Glutamatergic neuron (in vitro differentiated cells): Measurements from ENCODE around the gene DGKI. TPM values are rescaled to one million over a fixed set of nuclear protein-coding genes. Genes with fewer than 3 reads are reported as not detected.

Experiments
- DNase-seq: peaks from one replicate; pipeline ENCODE4 v3.0.0; 2022
- H3K27ac Mint-ChIP-seq: one replicate; pipeline ENCODE4 v1.8.0; 2020; ENCODE audit warnings: mild to moderate bottlenecking, mixed read lengths, inconsistent platforms; ENCODE audit not compliant: unreplicated experiment
- H3K27me3 Mint-ChIP-seq: one replicate; pipeline ENCODE4 v1.8.0; 2020; ENCODE audit warnings: mild to moderate bottlenecking, moderate library complexity, mixed read lengths, inconsistent platforms; ENCODE audit not compliant: unreplicated experiment
- H3K36me3 Mint-ChIP-seq: one replicate; pipeline ENCODE4 v1.8.0; 2020; ENCODE audit warnings: mild to moderate bottlenecking, mixed read lengths, inconsistent platforms; ENCODE audit not compliant: unreplicated experiment
- H3K4me1 Mint-ChIP-seq: one replicate; pipeline ENCODE4 v1.8.0; 2020; ENCODE audit warnings: mild to moderate bottlenecking, low read depth, mixed read lengths, inconsistent platforms; ENCODE audit not compliant: unreplicated experiment
- H3K4me3 Mint-ChIP-seq: one replicate; pipeline ENCODE4 v1.8.0; 2020; ENCODE audit warnings: mild to moderate bottlenecking, mixed read lengths, inconsistent platforms; ENCODE audit not compliant: unreplicated experiment
- H3K9me3 Mint-ChIP-seq: one replicate; pipeline ENCODE4 v1.8.0; 2020; ENCODE audit warnings: mild to moderate bottlenecking, moderate library complexity, mixed read lengths, inconsistent platforms; ENCODE audit not compliant: unreplicated experiment
- total RNA-seq: library from RNA; stranded (reverse); fragmentation: NEBNext Ultra II Directional; extraction: Animal tissue kit (Norgen Biotek cat#: 25700); gene quantifications from one replicate; pipeline ENCODE4 v1.2.1, GENCODE V29; 2021; ENCODE audit not compliant: unreplicated experiment
- TF ChIP-seq, protein P1 (sequence below): fragments of 200-600 bp; sonication (generic); IDR thresholded peaks from one replicate; pipeline ENCODE4 v1.5.0; 2021; ENCODE audit not compliant: partially characterized antibody, unreplicated experiment

DGKI gene
- total RNA-seq, 1 donor from 2014 or later, result 19.4 TPM

DNA sequence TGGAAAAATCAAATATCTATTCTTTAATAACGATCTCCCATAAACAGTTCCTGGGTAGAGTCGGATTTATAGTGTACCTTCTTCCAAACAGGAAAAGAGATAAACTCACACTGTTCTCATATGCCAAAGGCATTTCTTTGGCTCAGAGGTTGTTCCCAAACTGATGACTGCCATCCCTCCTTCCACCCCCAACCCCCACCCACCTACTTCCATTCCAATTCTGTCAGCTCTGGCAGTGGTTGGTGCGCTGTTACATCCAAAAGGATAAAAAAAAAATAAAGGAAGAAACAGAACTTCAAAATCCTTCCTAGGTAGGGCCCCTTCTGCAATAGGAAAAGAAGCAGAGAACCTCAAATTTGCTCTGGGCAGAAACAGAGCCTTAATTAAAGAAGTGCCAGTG lies 104.7 kb downstream of the DGKI start:
- H3K27me3 Mint-ChIP-seq, result no peaks in the 10 kb centered on the region

DNA sequence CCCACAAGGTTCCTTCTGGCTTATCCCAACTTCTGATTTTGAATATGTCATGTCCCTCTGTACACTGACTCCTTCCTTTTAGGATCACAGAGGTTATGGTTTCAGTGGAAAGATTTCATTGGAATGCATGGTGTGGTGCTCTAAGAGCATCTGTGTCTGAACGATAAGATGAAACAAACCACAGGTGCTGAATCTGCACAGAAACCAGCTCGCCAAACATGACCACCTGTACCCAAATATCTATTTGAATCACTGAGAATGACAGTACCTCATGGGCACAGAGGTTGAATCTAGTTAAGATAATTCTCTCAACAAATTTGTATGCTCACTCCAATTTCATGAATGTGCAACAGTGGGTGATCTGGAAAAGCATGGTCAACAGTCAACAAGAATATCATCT lies 105.3 kb downstream of the DGKI start:
- H3K27me3 Mint-ChIP-seq, result no peaks in the 10 kb centered on the region
- H3K4me1 Mint-ChIP-seq, result peaks cover 4% of the 10 kb centered on the region
- H3K36me3 Mint-ChIP-seq, result peaks cover 5% of the 10 kb centered on the region
- H3K9me3 Mint-ChIP-seq, result peaks cover 1% of the 10 kb centered on the region
- DNase-seq, result no peak
- H3K4me3 Mint-ChIP-seq, result no peak overlapping the region
- no peak overlapping the region for H3K27ac Mint-ChIP-seq
- TF ChIP-seq, protein P1, sequence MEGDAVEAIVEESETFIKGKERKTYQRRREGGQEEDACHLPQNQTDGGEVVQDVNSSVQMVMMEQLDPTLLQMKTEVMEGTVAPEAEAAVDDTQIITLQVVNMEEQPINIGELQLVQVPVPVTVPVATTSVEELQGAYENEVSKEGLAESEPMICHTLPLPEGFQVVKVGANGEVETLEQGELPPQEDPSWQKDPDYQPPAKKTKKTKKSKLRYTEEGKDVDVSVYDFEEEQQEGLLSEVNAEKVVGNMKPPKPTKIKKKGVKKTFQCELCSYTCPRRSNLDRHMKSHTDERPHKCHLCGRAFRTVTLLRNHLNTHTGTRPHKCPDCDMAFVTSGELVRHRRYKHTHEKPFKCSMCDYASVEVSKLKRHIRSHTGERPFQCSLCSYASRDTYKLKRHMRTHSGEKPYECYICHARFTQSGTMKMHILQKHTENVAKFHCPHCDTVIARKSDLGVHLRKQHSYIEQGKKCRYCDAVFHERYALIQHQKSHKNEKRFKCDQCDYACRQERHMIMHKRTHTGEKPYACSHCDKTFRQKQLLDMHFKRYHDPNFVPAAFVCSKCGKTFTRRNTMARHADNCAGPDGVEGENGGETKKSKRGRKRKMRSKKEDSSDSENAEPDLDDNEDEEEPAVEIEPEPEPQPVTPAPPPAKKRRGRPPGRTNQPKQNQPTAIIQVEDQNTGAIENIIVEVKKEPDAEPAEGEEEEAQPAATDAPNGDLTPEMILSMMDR, result no peak

More for the DNA sequence above, 104.7 kb downstream of the DGKI start:
- TF ChIP-seq, protein P1, result no peak
- Mint-ChIP-seq H3K4me1 (peaks cover 2% of the 10 kb centered on the region), H3K27ac (no peak overlapping the region), H3K4me3 (no peak overlapping the region), H3K36me3 (peaks cover 5% of the 10 kb centered on the region), H3K9me3 (peaks cover 1% of the 10 kb centered on the region)
- DNase-seq, result no peak

DNA sequence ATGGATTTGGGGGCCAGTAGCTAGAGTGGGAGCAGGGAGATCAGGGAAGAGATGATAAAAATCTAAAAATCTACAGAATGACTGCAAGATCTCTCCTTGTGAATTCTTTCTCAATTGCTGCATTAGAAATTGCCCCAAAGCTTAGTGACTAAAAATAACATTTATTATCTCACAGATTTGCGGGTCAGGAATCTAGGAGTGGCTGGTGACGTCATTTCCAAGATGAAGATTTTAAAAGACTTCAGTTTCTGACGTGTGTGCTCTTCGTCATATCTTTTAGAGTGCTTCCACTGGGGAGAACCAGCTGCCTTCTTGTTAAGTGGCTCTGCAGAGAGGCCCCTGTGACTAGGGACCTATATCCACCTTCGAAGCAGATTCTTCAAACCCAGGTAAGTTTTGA lies 112.6 kb downstream of the DGKI start:
- Mint-ChIP-seq H3K27ac (no peak overlapping the region), H3K4me1 (peaks cover 6% of the 10 kb centered on the region), H3K4me3 (no peak overlapping the region), H3K27me3 (peaks cover 2% of the 10 kb centered on the region), H3K36me3 (no peaks in the 10 kb centered on the region), H3K9me3 (no peaks in the 10 kb centered on the region)
- TF ChIP-seq, protein P1, result no peak
- no peak for DNase-seq

DNA sequence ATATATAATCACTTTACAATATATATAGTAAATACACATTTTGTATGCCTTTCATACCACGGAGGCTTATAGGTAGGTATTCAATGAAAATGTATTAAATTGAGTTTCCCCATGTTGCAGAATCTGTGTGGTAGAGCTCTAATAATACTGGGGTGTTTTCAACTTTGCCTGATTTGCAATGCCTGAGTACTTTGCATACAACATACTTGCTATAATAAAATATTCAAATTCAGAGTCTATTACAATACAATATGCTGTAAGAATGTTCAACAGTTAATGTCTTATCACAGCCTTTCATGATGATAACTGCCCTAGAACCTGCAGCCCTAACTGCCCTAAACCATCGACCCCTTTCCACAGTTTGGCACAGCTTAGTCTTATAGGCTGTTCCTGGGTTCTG lies 114.6 kb downstream of the DGKI start:
- Mint-ChIP-seq H3K27ac (no peak overlapping the region), H3K36me3 (no peaks in the 10 kb centered on the region), H3K27me3 (peaks cover 2% of the 10 kb centered on the region), H3K9me3 (no peaks in the 10 kb centered on the region), H3K4me1 (peaks cover 10% of the 10 kb centered on the region), H3K4me3 (no peak overlapping the region)
- no peak for DNase-seq
- TF ChIP-seq, protein P1, result no peak

DNA sequence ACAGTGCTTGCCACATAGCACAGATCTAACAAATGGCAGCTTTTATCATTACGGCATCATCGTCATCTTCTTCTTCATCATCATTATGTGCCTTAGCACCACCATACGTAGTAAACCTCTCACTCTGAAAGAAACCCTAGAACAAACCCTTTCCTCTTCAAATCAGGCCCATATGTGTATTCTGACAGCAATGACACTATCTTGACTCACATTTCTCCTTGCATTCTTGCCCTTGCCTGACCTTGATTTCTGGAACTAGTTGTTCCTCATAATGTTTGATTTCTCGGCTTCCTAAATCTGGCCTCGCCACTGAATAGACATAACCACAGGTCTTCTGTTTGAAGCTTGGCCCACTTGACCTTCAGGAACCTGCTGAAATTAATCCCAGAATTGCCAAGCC lies 115.3 kb downstream of the DGKI start:
- no peak overlapping the region for H3K4me3 Mint-ChIP-seq
- TF ChIP-seq, protein P1, result no peak
- H3K27ac Mint-ChIP-seq, result no peak overlapping the region

More for the DNA sequence above, 115.3 kb downstream of the DGKI start:
- H3K4me1 Mint-ChIP-seq, result peaks cover 8% of the 10 kb centered on the region
- H3K9me3 Mint-ChIP-seq, result no peaks in the 10 kb centered on the region
- DNase-seq, result no peak
- peaks cover 2% of the 10 kb centered on the region for H3K27me3 Mint-ChIP-seq
- H3K36me3 Mint-ChIP-seq, result no peaks in the 10 kb centered on the region
